Lung (tissue), 12 donors: Measurements from ENCODE around the gene JAM2. TPM values are rescaled to one million over a fixed set of nuclear protein-coding genes. Genes with fewer than 3 reads are reported as not detected.

ENCODE experiments used
- ATAC-seq: fragments of 200-7000 bp; cut with Tn5 transposase; one replicate; pipeline ENCODE4 v1.9.1; 2020; ENCODE audit warnings: moderate number of reproducible peaks; ENCODE audit not compliant: insufficient read depth, low FRiP score
- DNase-seq, 3 donors: peaks; one replicate each; pipeline ENCODE4 v3.0.0-alpha.2; 2013 to 2017
- H3K27ac ChIP-seq, 2 donors: one replicate each; pipeline ENCODE4 v1.5.1; 2013; ENCODE audit warnings: mild to moderate bottlenecking in 2 of 2, moderate library complexity in 2 of 2, control low read depth in 1 of 2, inconsistent platforms in 1 of 2, low read depth in 1 of 2, low read length in 1 of 2
- H3K27me3 ChIP-seq, 3 donors: one replicate each; pipeline ENCODE4 v1.5.1; 2013; ENCODE audit warnings: low read length in 2 of 3; ENCODE audit not compliant: control insufficient read depth in 3 of 3, insufficient read depth in 3 of 3
- H3K36me3 ChIP-seq, 4 donors: one replicate each; pipeline ENCODE4 v1.5.1; 2013; ENCODE audit warnings: low read length in 4 of 4, mild to moderate bottlenecking in 1 of 4, moderate library complexity in 1 of 4; ENCODE audit not compliant: control insufficient read depth in 4 of 4, insufficient read depth in 4 of 4
- H3K4me1 ChIP-seq, 5 donors: one replicate each; pipeline ENCODE4 v1.5.1; 2013; ENCODE audit warnings: low read length in 5 of 5, mild to moderate bottlenecking in 2 of 5, moderate library complexity in 1 of 5; ENCODE audit not compliant: control insufficient read depth in 5 of 5, insufficient read depth in 5 of 5
- H3K4me3 ChIP-seq: one replicate; pipeline ENCODE4 v1.5.1; 2013; ENCODE audit warnings: mild to moderate bottlenecking, control low read depth, moderate library complexity
- H3K9ac ChIP-seq, 2 donors: one replicate each; pipeline ENCODE4 v1.5.1; 2013; ENCODE audit warnings: low read length in 2 of 2, control low read depth in 1 of 2; ENCODE audit not compliant: insufficient read depth in 1 of 2
- H3K9me3 ChIP-seq, 4 donors: one replicate each; pipeline ENCODE4 v1.5.1; 2013; ENCODE audit warnings: low read length in 3 of 4, mild to moderate bottlenecking in 1 of 4, moderate library complexity in 1 of 4; ENCODE audit not compliant: control insufficient read depth in 4 of 4, insufficient read depth in 3 of 4
- WGBS, 2 donors: extraction: QIAGEN DNeasy Blood & Tissue Kit; methylation state at CpG; one replicate each; pipeline ENCODE4 v1.1.7; 2013; 5-methylcytosine and 5-hydroxymethylcytosine counted together
- polyA plus RNA-seq, 2 donors: library from polyadenylated mRNA; stranded (reverse); fragments of 200-250 nt; gene quantifications; one replicate each; pipeline ENCODE4 v1.2.1, GENCODE V29; 2013
- total RNA-seq, 2 donors: library from RNA; depleted of rRNA in 1 of 2; stranded (reverse); fragments of >200 nt in 1 of 2; gene quantifications; one replicate each; pipeline ENCODE4 v1.2.1, GENCODE V29; 2014 to 2021
- TF ChIP-seq, protein P1 (sequence below): IDR thresholded peaks from 2 replicates; pipeline ENCODE4 v1.5.1; 2012; ENCODE audit warnings: mild to moderate bottlenecking; ENCODE audit errors: control extremely low read depth, extremely low read depth
- donor health status: control.
- donor health status: control.
- donor health status: Bipolar disorder and iron deficiency.
- donor health status: healthy.
- donor health status: DM: yes; HTN: yes; CAD: no.

Gene JAM2
- total and polyA plus RNA-seq, 4 donors, result 11.1 to 57.1 (median 14.4) TPM

DNA sequence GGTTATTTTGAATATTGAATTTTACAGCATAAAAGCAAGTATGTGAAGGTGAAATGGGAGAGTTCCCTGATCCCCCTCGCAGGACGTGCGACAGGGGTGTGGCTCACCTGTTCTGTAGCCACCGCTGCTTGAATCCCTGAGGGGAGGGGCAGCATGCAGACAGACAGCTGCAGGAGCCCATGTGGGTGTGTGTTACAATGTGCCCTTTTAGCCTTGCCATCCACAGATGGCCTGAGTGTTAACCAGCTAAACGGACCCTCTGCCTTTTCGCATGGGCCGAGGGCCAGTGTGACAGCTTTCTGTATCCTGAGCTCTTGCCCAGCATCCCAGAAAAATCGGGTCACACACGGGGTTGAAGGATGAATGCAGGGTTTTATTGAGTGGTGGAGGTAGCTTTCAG, 43.3 kb downstream of the JAM2 start:
- TF ChIP-seq, protein P1, sequence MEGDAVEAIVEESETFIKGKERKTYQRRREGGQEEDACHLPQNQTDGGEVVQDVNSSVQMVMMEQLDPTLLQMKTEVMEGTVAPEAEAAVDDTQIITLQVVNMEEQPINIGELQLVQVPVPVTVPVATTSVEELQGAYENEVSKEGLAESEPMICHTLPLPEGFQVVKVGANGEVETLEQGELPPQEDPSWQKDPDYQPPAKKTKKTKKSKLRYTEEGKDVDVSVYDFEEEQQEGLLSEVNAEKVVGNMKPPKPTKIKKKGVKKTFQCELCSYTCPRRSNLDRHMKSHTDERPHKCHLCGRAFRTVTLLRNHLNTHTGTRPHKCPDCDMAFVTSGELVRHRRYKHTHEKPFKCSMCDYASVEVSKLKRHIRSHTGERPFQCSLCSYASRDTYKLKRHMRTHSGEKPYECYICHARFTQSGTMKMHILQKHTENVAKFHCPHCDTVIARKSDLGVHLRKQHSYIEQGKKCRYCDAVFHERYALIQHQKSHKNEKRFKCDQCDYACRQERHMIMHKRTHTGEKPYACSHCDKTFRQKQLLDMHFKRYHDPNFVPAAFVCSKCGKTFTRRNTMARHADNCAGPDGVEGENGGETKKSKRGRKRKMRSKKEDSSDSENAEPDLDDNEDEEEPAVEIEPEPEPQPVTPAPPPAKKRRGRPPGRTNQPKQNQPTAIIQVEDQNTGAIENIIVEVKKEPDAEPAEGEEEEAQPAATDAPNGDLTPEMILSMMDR, result no peak
- Histone ChIP-seq H3K27me3 (no peaks in the 10 kb centered on the region), H3K4me1 (peaks cover 0 to 2% (median 0%) of the 10 kb centered on the region in 5 donors), H3K4me3 (no peak overlapping the region), H3K27ac (no peak overlapping the region), H3K9ac (no peak overlapping the region), H3K36me3 (no peaks in the 10 kb centered on the region), H3K9me3 (no peaks in the 10 kb centered on the region)
- 72 to 90% methylated on average over 9 of the region's 9 CpGs for WGBS, 2 donors
- ATAC-seq, result no peak
- DNase-seq, result no peak

DNA sequence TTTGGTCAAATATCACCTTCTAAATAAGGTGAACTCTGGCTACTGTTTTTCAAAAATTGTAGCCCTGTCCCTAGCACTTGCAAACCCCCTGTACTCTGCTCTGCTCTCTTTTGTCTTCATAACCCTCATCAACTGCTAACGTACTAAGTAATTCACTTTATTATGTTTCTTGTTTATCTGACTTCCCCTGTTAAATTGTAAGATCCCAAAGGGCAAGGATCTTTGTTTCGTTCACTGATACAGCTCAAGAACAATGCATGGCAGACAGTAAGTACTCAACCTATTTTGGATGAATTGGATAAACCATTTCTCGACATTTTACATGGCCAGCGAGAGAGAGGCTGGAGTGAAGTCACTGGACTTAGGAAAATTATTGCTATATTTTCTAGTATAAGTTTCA, 48.7 kb downstream of the JAM2 start:
- H3K9me3 ChIP-seq, result no peaks in the 10 kb centered on the region
- no peak overlapping the region for H3K4me3 ChIP-seq
- no peak overlapping the region for H3K9ac ChIP-seq
- H3K4me1 ChIP-seq, result peaks cover 0 to 6% (median 0%) of the 10 kb centered on the region in 5 donors
- 71 to 86% methylated on average over 4 of the region's 4 CpGs for WGBS, 2 donors
- H3K27ac ChIP-seq, result peak overlapping the region in 1 of 2 donors; percentile 68
- TF ChIP-seq, protein P1, result no peak
- H3K27me3 ChIP-seq, result no peaks in the 10 kb centered on the region
- DNase-seq (no peak), ATAC-seq (no peak)
- H3K36me3 ChIP-seq, result no peaks in the 10 kb centered on the region

DNA sequence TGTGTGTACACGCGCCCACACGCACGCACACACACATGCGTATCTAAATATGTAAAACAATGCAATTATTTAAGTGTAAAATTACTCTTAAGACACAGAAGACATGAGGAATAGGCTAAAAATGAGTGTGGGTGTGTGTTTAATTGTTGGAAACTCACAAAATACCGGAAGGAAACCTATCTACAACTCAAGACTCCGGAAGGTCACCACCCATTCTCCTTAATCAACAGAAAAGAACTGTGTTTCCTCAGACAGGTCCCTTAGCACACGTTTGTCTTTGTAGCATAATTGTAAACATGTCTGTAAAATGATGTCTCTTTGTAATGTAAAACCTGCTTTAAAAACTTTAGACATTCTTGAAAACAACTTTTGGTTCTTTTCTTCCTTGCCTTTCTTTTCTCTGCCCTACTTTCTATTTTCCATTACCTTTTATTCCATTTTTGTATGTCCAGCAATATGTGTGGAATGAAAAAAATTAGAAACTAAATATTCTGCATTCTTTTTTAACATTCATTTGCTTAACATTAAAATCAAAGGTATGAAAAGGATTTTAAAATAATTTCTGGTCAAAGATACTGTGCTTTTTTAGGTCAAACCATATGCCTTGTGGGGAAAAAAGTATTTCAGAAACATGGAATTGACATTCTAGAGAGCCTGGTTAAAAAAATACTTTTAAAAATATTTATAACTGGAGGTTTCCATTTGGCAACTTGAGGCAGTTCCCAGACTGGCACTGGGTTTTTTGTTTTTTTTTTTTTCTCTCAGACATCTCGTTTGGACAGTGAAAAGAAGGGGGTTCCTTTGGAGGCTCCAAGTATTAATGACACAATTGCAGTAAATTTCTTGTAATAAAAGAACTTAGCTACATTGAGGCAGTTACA, 49.5 kb downstream of the JAM2 start:
- H3K27ac ChIP-seq, result peak overlapping the region in 1 of 2 donors; percentile 68

More for the DNA sequence above, 49.5 kb downstream of the JAM2 start:
- Histone ChIP-seq H3K36me3 (no peaks in the 10 kb centered on the region), H3K4me3 (no peak overlapping the region), H3K9ac (no peak overlapping the region), H3K9me3 (no peaks in the 10 kb centered on the region), H3K4me1 (peaks cover 0 to 6% (median 0%) of the 10 kb centered on the region in 5 donors), H3K27me3 (no peaks in the 10 kb centered on the region)
- TF ChIP-seq, protein P1, result no peak
- DNase-seq (peak in 2 of 3 donors; percentile 13 to 59), ATAC-seq (no peak)
- WGBS, 2 donors, result 68 to 84% methylated on average over 9 of the region's 9 CpGs
